GM21526 (cell line): Measurements from ENCODE around the gene C4orf50.
"Not testable (repeated sequence)": the region's sequence is repeated elsewhere in the genome, so short reads cannot be mapped to it uniquely, and the experiment has no call there.

ENCODE experiments used
- ATAC-seq: cut with Tn5 transposase; IDR thresholded peaks from one replicate; pipeline ENCODE4 v1.9.1; 2021; ENCODE audit warnings: moderate library complexity; ENCODE audit not compliant: unreplicated experiment, low FRiP score

The C4orf50 gene

GRCh38 chr4:5995901-5996623, 22.2 kb downstream of the C4orf50 start:
- no peak for ATAC-seq

GRCh38 chr4:5993876-5994811, 24.1 kb downstream of the C4orf50 start:
- no peak for ATAC-seq

- ATAC-seq: not testable (repeated sequence)
Observed at GRCh38 chr4:5993346-5993745, 24.9 kb downstream of the C4orf50 start.

- ATAC-seq: no peak
Observed at GRCh38 chr4:5992828-5993321, 25.4 kb downstream of the C4orf50 start.

- ATAC-seq: no peak
Observed at GRCh38 chr4:5992171-5992827, 25.9 kb downstream of the C4orf50 start.

- ATAC-seq: no peak
Observed at GRCh38 chr4:5991405-5991804, 26.8 kb downstream of the C4orf50 start.

- no peak for ATAC-seq
Observed at GRCh38 chr4:5990446-5991160, 27.6 kb downstream of the C4orf50 start.

GRCh38 chr4:5989236-5990225, 28.7 kb downstream of the C4orf50 start:
- ATAC-seq: no peak

- no peak for ATAC-seq
Observed at GRCh38 chr4:5988086-5988845, 30.0 kb downstream of the C4orf50 start.

GRCh38 chr4:5984843-5985242, 33.4 kb downstream of the C4orf50 start:
- ATAC-seq: no peak

- ATAC-seq: no peak
Observed at GRCh38 chr4:5982156-5982973, 35.9 kb downstream of the C4orf50 start.

GRCh38 chr4:5980436-5981155, 37.6 kb downstream of the C4orf50 start:
- ATAC-seq: no peak

GRCh38 chr4:5979981-5980380, 38.2 kb downstream of the C4orf50 start:
- ATAC-seq: no peak

GRCh38 chr4:5976921-5977320, 41.3 kb downstream of the C4orf50 start:
- ATAC-seq: no peak

GRCh38 chr4:5976431-5976830, 41.8 kb downstream of the C4orf50 start:
- no peak for ATAC-seq

GRCh38 chr4:5974321-5974720, 43.9 kb downstream of the C4orf50 start:
- ATAC-seq: no peak
